Upper lobe of left lung (tissue), 4 donors: ENCODE data around the gene RPL12.

Experiments
- CTCF ChIP-seq, 6 experiments: fragments of 450-650 bp in 4 of 6; fragments of 200-600 bp in 2 of 6; sonication (generic) in 2 of 6; IDR thresholded peaks; one replicate each; pipeline ENCODE4 v1.5.1; 2016 to 2019; ENCODE audit warnings: antibody characterized with exemption in 6 of 6
- EP300 ChIP-seq, 4 donors: sonication (generic); formaldehyde crosslinking; IDR thresholded peaks; one replicate each; pipeline ENCODE4 v1.5.1; 2017; ENCODE audit warnings: antibody characterized with exemption in 4 of 4, control low read depth in 2 of 4
- POLR2A ChIP-seq, 4 donors: fragments of 450-650 bp; IDR thresholded peaks; one replicate each; pipeline ENCODE4 v1.5.1; 2016 to 2017; ENCODE audit warnings: antibody characterized with exemption in 4 of 4, mild to moderate bottlenecking in 2 of 4
- POLR2AphosphoS5 ChIP-seq, 2 donors: sonication (generic); formaldehyde crosslinking; IDR thresholded peaks; one replicate each; pipeline ENCODE4 v1.5.1; 2017; ENCODE audit warnings: antibody characterized with exemption in 2 of 2

- TF ChIP-seq POLR2AphosphoS5 (IDR thresholded peaks at IDR 0.05), result no peak
- no peak for TF ChIP-seq CTCF (IDR thresholded peaks at IDR 0.05)
- TF ChIP-seq POLR2A (IDR thresholded peaks at IDR 0.05), result no peak
- no peak for TF ChIP-seq EP300 (IDR thresholded peaks at IDR 0.05)
Observed at GRCh38 chr9:127496974-127497373, 45.8 kb upstream of the RPL12 start.
